ENCODE results near the gene BBS9.
A peak's percentile ranks its signal among the peaks of the same experiment; 100 is the strongest.

The BBS9 gene

GRCh38 chr7:33410266-33410665 lies 280.9 kb downstream of the BBS9 start:
- intact Hi-C loops (cut with DNase I) = no loop called here
- no peak for DNase-seq

GRCh38 chr7:33411020-33411419 lies 281.7 kb downstream of the BBS9 start:
- no peak for DNase-seq
- intact Hi-C loops (cut with DNase I) = no loop called here

DNA sequence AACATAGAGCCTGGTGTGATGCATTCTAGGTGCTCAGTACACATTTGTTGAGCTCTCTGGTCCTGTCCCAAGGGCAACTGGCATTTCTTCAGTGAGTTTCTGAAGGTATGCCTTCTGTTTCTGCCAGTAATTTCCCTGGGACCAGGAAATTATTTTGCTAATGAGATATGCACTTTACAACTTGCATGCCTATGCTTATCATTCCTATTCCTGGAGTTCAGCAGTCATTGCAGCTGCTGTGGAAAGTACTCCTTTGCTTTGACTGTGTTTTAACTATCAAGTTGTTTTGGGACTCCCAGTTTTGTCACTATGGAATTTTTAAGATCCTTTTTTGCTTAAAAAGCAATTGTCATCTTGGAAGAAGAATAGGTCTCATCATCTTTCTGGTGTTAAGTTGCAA lies 283.0 kb downstream of the BBS9 start:
- intact Hi-C loops (cut with DNase I) = no loop called here
- DNase-seq = no peak

DNA sequence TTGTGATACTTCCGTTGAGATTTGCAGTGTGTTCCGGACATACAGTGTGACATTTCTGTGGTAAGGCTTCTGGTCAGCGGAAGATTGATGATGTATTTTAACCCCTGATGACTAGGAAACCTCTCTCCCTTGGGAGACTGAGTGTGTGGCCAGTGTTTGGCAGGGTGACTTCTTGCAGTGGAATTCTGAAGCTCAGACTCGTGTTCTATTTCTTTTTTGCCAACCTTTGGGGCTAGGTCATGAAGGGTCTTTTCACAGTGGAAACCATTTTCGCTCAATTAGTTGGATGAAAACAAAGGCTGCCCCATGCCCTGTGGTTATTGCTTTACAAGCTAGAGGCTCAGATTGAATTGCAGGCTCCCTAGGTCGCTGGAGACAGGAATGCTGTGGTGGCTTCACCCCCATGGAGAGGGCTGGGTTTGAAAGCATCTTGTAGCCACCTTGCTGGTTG lies 288.9 kb downstream of the BBS9 start:
- no peak for DNase-seq
- intact Hi-C loops (cut with DNase I) = no loop called here

GRCh38 chr7:33420311-33420940 lies 291.1 kb downstream of the BBS9 start:
- no peak for DNase-seq
- intact Hi-C loops (cut with DNase I) = no loop called here

DNA sequence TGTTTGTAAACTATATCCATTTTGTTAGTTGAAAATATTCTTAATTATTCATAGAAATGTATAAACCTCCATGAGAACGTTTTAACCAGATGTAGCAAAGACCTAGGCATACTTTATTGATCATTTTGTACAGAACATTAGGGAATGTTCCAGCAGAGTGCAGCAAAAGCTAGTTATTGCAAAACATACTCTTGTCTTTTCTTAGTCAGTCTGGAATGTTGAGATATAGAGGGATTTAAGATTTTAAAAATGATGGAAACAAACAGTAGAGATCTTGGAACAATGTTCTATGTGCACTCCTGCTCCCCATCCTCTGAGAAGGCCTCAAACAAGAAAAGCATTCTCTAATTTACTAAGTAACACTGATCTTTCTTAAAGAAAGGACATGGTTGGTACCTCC lies 292.1 kb downstream of the BBS9 start:
- intact Hi-C loops (cut with DNase I) = no loop called here
- DNase-seq = no peak

DNA sequence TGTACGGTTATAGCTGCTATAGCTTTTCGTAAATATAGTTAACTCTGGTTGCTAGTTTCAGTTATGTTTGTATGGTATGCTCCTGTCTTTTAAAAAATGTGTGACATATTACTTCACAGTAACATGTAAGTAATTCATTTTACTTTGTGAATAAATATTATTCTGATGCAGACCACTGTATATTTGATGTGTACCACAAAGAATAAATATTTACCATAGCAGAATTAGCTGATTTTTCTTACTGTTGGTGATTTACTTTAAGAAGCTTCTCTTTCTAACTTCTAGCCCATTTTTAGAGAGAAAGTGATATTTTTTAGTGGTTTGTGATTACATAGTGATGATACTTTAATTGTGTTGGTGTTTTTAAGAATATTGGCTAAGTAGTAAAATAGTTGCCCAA lies 292.8 kb downstream of the BBS9 start:
- DNase-seq = no peak
- intact Hi-C loops (cut with DNase I) = no loop called here

- intact Hi-C loops (cut with DNase I) = no loop called here
- DNase-seq = no peak
Measured at GRCh38 chr7:33422825-33423645, 293.7 kb downstream of the BBS9 start.

- intact Hi-C loops (cut with DNase I) = no loop called here
- DNase-seq = no peak
Measured at GRCh38 chr7:33423646-33424020, 294.3 kb downstream of the BBS9 start.

DNA sequence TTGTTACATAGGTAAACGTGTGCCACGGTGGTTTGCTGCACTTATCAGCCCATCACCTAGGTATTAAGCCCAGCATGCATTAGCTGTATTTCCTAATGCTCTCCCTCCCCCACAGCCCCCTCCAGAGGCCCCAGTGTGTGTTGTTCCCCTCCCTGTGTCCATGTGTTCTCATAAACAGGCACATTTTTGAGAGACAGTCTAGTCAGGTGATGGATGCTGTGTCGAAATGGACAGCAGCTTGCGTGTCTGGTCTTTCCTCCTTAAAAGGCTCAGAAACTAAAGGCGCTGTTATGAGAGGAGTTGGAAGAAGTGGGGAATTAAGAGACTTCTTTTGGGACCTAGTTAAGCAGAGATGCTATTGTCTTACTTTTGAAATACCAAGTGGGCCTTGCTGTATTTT lies 296.0 kb downstream of the BBS9 start:
- intact Hi-C loops (cut with DNase I) = no loop called here
- DNase-seq = no peak

DNA sequence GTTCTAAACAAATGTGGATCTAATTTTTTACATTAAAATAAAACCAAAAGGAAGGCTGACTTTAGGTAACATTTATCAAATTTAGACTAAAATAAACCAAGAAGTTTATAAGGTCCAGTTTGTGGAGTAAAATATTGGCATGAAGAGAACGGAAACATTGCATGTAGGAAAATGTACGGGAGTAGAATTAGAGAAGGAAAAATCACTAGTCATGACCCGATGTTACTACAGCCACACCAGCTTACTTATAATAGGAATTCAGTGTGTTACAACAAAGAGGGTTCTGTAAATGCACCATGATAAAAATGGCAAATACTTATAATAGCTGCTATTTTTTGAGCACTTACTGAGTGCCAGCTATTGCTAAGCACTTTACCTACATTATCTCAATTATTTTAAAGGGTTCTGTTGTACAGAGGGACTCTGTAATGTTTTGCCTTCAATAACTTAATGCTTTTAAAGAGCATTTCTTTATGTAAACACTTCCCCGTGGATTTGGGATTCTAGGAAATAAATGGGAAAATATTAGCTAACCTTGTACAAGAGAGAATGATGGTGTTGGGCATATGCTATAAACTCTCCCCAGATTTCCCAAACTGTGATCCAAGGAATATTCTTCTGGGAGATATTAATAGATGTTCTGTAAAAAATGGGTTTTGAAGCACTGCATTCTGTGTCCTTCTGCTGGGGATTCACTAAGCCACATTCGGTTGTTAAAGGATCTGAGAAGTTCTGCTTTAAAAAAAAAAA lies 296.7 kb downstream of the BBS9 start:
- intact Hi-C loops (cut with DNase I) = no loop called here

DNA sequence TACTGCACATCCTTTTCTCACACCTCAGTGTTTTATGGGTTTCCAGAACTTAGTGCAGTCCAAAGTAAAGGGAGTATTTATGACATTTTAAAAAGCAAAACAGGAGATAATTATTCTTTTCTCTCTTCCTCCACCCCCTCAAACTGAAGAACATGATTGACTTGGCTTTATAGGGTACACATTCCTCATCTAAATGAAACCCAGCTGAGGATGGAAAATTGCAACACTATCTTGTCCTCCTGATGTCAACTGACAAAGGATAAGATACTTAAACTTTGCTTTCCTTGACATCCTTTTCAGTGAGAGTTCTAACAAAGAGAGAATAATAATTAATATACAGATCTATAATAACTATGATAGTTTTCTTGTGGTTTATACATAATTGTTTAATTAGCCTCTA lies 299.1 kb downstream of the BBS9 start:
- intact Hi-C loops (cut with DNase I) = no loop called here
- no peak for DNase-seq

More for the DNA sequence above, 296.7 kb downstream of the BBS9 start:
- DNase-seq = no peak

DNA sequence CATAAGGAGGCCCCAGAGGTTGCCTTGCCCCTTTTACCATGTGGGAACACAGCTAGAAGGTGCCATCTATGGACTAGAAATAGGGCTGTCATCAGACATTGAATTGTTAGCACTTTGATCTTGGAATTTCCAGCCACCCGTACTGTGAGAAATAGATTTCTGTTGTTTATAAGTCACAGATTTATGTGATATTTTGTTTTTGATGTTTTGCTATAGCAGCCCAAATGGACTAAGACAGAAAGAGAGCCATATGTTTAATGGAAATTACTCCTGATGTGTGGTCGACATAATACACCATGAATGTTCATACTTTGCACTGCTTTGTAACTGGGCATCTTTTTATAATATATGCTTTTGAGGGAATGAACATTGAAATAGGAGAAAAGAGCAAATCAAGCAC lies 302.2 kb downstream of the BBS9 start:
- DNase-seq = no peak
- intact Hi-C loops (cut with DNase I) = no loop called here

- intact Hi-C loops (cut with DNase I) = no loop called here
- DNase-seq = no peak
Measured at GRCh38 chr7:33432821-33433220, 303.5 kb downstream of the BBS9 start.

GRCh38 chr7:33433357-33433756 lies 304.0 kb downstream of the BBS9 start:
- intact Hi-C loops (cut with DNase I) = no loop called here
- no peak for DNase-seq

DNA sequence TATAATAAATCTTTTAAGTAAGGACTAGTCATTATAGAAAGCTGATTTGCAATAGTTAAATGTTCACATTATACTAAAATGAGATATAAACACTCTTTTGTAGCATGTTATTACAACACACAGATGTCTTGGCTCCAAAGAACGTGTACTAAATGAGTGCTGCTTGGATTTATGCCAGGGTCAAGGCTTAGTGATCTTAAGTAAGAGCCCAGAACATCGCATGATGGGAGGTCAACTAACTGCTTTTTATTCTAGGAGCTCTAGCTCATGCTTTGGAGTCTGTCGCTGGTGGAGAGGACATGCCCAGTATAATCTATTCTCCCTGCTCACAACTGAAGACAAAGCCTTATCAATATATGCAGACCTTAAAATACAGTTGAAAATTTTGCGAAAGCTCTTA lies 315.1 kb downstream of the BBS9 start:
- no peak for DNase-seq
- intact Hi-C loops (cut with DNase I) = no loop called here

GRCh38 chr7:33446551-33446950 lies 317.2 kb downstream of the BBS9 start:
- no peak for DNase-seq
- intact Hi-C loops (cut with DNase I) = no loop called here

DNA sequence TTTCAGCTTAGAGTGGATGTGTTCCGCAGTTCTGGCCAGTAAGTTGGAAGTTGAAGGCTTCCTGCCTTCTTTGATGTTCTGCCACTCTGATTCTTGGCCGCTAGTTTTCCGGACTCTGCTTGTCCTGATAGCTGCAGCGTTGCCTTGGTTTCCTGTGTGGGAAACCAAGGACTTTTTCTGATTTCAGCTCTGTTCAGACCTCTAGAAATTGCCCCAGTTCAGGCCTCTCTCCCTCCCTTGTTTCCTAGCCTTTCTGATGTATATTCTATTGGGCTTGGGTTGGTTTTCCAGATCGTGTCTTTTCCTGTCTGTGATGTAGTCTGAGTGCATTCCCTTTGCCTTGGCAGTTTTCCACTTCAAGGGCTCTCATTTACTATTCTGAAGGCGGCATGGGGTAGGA lies 318.7 kb downstream of the BBS9 start:
- intact Hi-C loops (cut with DNase I) = no loop called here
- peak in 10 of 42 donors; percentile 4 to 38 (median 16) for DNase-seq

GRCh38 chr7:33449847-33450246 lies 320.5 kb downstream of the BBS9 start:
- intact Hi-C loops (cut with DNase I) = no loop called here
- DNase-seq = no peak

DNA sequence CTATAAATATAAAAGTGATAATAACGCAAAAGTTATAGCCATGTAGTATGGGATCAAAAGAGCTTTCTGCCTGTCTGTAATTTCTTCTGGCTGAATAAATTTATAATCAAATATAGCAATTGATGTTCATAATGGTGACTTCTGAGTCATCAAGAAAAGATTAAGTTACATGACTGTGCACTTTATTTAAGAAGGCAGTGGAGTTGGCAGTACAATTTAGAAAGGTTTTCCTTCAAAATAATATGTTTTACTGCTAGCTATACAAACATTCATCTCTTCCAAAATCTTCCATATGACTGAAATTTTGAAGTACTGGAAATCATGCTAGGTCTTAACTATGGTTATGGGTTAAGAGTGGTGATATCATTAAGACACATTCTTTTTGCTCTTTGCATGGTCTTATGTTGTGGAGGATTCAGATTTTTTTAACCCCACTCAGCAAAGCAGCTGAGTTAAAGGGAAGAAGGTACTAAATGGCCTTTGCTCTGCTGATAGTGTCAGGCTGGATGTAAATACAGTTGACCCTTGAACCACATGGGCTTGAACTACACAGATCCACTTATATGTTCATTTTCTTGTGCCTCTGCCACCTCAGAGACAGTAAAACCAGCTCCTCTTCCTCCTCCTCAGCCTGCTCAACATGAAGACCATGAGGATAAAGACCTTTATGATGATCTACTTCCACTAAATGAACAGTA lies 323.6 kb downstream of the BBS9 start:
- no peak for DNase-seq
- intact Hi-C loops (cut with DNase I) = no loop called here

Measured in head of caudate nucleus (tissue), 42 donors.